Measurements from ENCODE around the gene PRKCH. TPM values are rescaled to one million over a fixed set of nuclear protein-coding genes. Genes with fewer than 3 reads are reported as not detected.

Gene PRKCH
- total RNA-seq, 1 donor from 2014 or later = 11.3 TPM

GRCh38 chr14:61488417-61489401, 167.3 kb downstream of the PRKCH start:
- DNase-seq (ENCODE audit: low spot score) = peak; percentile 88

GRCh38 chr14:61489512-61489911, 168.1 kb downstream of the PRKCH start:
- no peak for DNase-seq (ENCODE audit: low spot score)

GRCh38 chr14:61489932-61490331, 168.6 kb downstream of the PRKCH start:
- no peak for DNase-seq (ENCODE audit: low spot score)

- DNase-seq (ENCODE audit: low spot score) = no peak
Measured at GRCh38 chr14:61491224-61491623, 169.8 kb downstream of the PRKCH start.

GRCh38 chr14:61491876-61492434, 170.6 kb downstream of the PRKCH start:
- DNase-seq (ENCODE audit: low spot score) = no peak

GRCh38 chr14:61492474-61492873, 171.1 kb downstream of the PRKCH start:
- DNase-seq (ENCODE audit: low spot score) = no peak

- peak; percentile 51 for DNase-seq (ENCODE audit: low spot score)
Measured at GRCh38 chr14:61493239-61493638, 171.9 kb downstream of the PRKCH start.

- no peak for DNase-seq (ENCODE audit: low spot score)
Measured at GRCh38 chr14:61494018-61494417, 172.6 kb downstream of the PRKCH start.

GRCh38 chr14:61495809-61496208, 174.4 kb downstream of the PRKCH start:
- DNase-seq (ENCODE audit: low spot score) = no peak

GRCh38 chr14:61498303-61498702, 176.9 kb downstream of the PRKCH start:
- no peak for DNase-seq (ENCODE audit: low spot score)

GRCh38 chr14:61498811-61499210, 177.4 kb downstream of the PRKCH start:
- DNase-seq (ENCODE audit: low spot score) = peak; percentile 45

GRCh38 chr14:61499991-61500390, 178.6 kb downstream of the PRKCH start:
- no peak for DNase-seq (ENCODE audit: low spot score)

GRCh38 chr14:61501714-61502458, 180.5 kb downstream of the PRKCH start:
- no peak for DNase-seq (ENCODE audit: low spot score)

GRCh38 chr14:61502459-61503093, 181.2 kb downstream of the PRKCH start:
- no peak for DNase-seq (ENCODE audit: low spot score)

- DNase-seq (ENCODE audit: low spot score) = peak; percentile 72
Measured at GRCh38 chr14:61503167-61503801, 181.9 kb downstream of the PRKCH start.

- no peak for DNase-seq (ENCODE audit: low spot score)
Measured at GRCh38 chr14:61504901-61505300, 183.5 kb downstream of the PRKCH start.

- no peak for DNase-seq (ENCODE audit: low spot score)
Measured at GRCh38 chr14:61505815-61506809, 184.7 kb downstream of the PRKCH start.

- DNase-seq (ENCODE audit: low spot score) = no peak
Measured at GRCh38 chr14:61508526-61508925, 187.1 kb downstream of the PRKCH start.

GRCh38 chr14:61510736-61511557, 189.6 kb downstream of the PRKCH start:
- no peak for DNase-seq (ENCODE audit: low spot score)

All from umbilical cord (tissue), 2 donors.